CD14-positive monocyte (primary cell): Measurements from ENCODE around the gene EEF2KMT. TPM values are rescaled to one million over a fixed set of nuclear protein-coding genes. Genes with fewer than 3 reads are reported as not detected.

ENCODE experiments used
- DNase-seq, 3 donors: peaks; one replicate each; pipeline ENCODE4 v3.0.0-alpha.2; 2011 to 2022
- H2AFZ ChIP-seq: 2 replicates; pipeline ENCODE4 v1.6.0; 2012; ENCODE audit warnings: mild to moderate bottlenecking, low read depth, low read length, inconsistent platforms; ENCODE audit not compliant: insufficient read depth, poor library complexity, severe bottlenecking
- H3K27ac ChIP-seq, 2 donors: 1 replicate in 1 of 2; 2 replicates in 1 of 2; pipeline ENCODE4 v1.5.1; 2012 to 2013; ENCODE audit warnings: low read length in 2 of 2, control low read depth in 1 of 2, inconsistent platforms in 1 of 2, low read depth in 1 of 2, mild to moderate bottlenecking in 1 of 2
- H3K27me3 ChIP-seq, 2 donors: one replicate each; pipeline versions ENCODE4 v1.6.0 to v1.6.1; 2011 to 2013; ENCODE audit warnings: low read length in 2 of 2; ENCODE audit not compliant: control insufficient read depth in 2 of 2, insufficient read depth in 2 of 2
- H3K36me3 ChIP-seq, 2 donors: replicated peaks in 1 of 2; 1 replicate in 1 of 2; 2 replicates in 1 of 2; pipeline versions ENCODE4 v1.5.1 to v1.6.1; 2012 to 2013; ENCODE audit warnings: low read length in 2 of 2, control low read depth in 1 of 2, inconsistent platforms in 1 of 2, mild to moderate bottlenecking in 1 of 2; ENCODE audit not compliant: insufficient read depth in 2 of 2, control insufficient read depth in 1 of 2
- H3K4me1 ChIP-seq, 2 donors: 1 replicate in 1 of 2; 2 replicates in 1 of 2; pipeline versions ENCODE4 v1.5.1 to v1.6.1; 2012 to 2013; ENCODE audit warnings: low read length in 2 of 2, control low read depth in 1 of 2, inconsistent platforms in 1 of 2, mild to moderate bottlenecking in 1 of 2, moderate library complexity in 1 of 2; ENCODE audit not compliant: insufficient read depth in 2 of 2, control insufficient read depth in 1 of 2
- H3K4me2 ChIP-seq: replicated peaks from 2 replicates; pipeline ENCODE3; 2012; ENCODE audit warnings: low read length, moderate library complexity, mild to moderate bottlenecking; ENCODE audit not compliant: poor library complexity, severe bottlenecking; ENCODE audit errors: extremely low read depth
- H3K4me3 ChIP-seq, 3 experiments: fragments of 200-600 bp in 1 of 3; sonication (generic) in 1 of 3; replicated peaks in 1 of 3; 1 replicate in 2 of 3; 2 replicates in 1 of 3; pipeline ENCODE4 v1.5.1; 2011 to 2013; ENCODE audit warnings: low read length in 3 of 3, mild to moderate bottlenecking in 3 of 3, control low read depth in 2 of 3, low read depth in 2 of 3, inconsistent platforms in 1 of 3, moderate library complexity in 1 of 3
- H3K79me2 ChIP-seq: 2 replicates; pipeline ENCODE4 v1.6.0; 2012; ENCODE audit warnings: mild to moderate bottlenecking, control low read depth, inconsistent platforms, low read length, moderate library complexity; ENCODE audit not compliant: insufficient read depth
- H3K9ac ChIP-seq: 2 replicates; pipeline ENCODE4 v1.6.0; 2017; ENCODE audit warnings: low read length, mild to moderate bottlenecking; ENCODE audit not compliant: insufficient read depth, poor library complexity, severe bottlenecking
- H3K9me3 ChIP-seq, 2 donors: replicated peaks in 1 of 2; 1 replicate in 1 of 2; 2 replicates in 1 of 2; pipeline versions ENCODE4 v1.5.1 to v1.6.1; 2012 to 2013; ENCODE audit warnings: low read length in 2 of 2, control low read depth in 1 of 2; ENCODE audit not compliant: control insufficient read depth in 1 of 2, insufficient read depth in 1 of 2
- H4K20me1 ChIP-seq: 2 replicates; pipeline ENCODE4 v1.6.0; 2012; ENCODE audit warnings: mild to moderate bottlenecking, low read length, control low read depth, moderate library complexity; ENCODE audit not compliant: insufficient read depth
- H3K27ac Mint-ChIP-seq, 7 donors: one replicate each; pipeline ENCODE4 v1.8.0; 2020; ENCODE audit warnings: mild to moderate bottlenecking in 7 of 7, mixed read lengths in 7 of 7, moderate library complexity in 6 of 7, inconsistent platforms in 2 of 7
- H3K27me3 Mint-ChIP-seq, 3 donors: one replicate each; pipeline ENCODE4 v1.8.0; 2021 to 2022; ENCODE audit warnings: low read depth in 3 of 3, mild to moderate bottlenecking in 3 of 3, mixed read lengths in 3 of 3, moderate library complexity in 3 of 3, inconsistent platforms in 1 of 3
- H3K36me3 Mint-ChIP-seq, 2 donors: one replicate each; pipeline ENCODE4 v1.8.0; 2020; ENCODE audit warnings: mixed read lengths in 2 of 2, inconsistent platforms in 1 of 2, mild to moderate bottlenecking in 1 of 2
- H3K4me1 Mint-ChIP-seq: one replicate; pipeline ENCODE4 v1.8.0; 2020; ENCODE audit warnings: mild to moderate bottlenecking, mixed read lengths
- H3K4me3 Mint-ChIP-seq, 2 donors: one replicate each; pipeline ENCODE4 v1.8.0; 2020; ENCODE audit warnings: mild to moderate bottlenecking in 2 of 2, mixed read lengths in 2 of 2, moderate library complexity in 1 of 2
- H3K9me3 Mint-ChIP-seq, 7 donors: one replicate each; pipeline ENCODE4 v1.8.0; 2020 to 2022; ENCODE audit warnings: mixed read lengths in 7 of 7, mild to moderate bottlenecking in 6 of 7, moderate library complexity in 6 of 7, inconsistent platforms in 2 of 7
- WGBS: methylation state at CpG from one replicate; pipeline ENCODE4 v1.1.5; 2013; ENCODE audit warnings: missing lambda C conversion rate; ENCODE audit not compliant: insufficient coverage; 5-methylcytosine and 5-hydroxymethylcytosine counted together
- intact Hi-C, 2 donors: fragments of 100-400 bp; cut with micrococcal nuclease; formaldehyde crosslinking; loops; one replicate each; pipeline versions ENCODE4 v1.15.0 to v1.15.1; 2023
- polyA plus RNA-seq, 3 donors: library from polyadenylated mRNA; depleted of rRNA in 1 of 3; unstranded in 2 of 3; stranded (reverse) in 1 of 3; fragments of 300-500 nt in 2 of 3; fragments of >200 nt in 1 of 3; fragmentation: Illumina TruSeq in 2 of 3; gene quantifications; 1 replicate in 2 of 3; 2 replicates in 1 of 3; pipeline ENCODE4 v1.2.3, GENCODE V29; 2012 to 2021
- TF ChIP-seq, protein P1 (sequence below): fragments of 200-600 bp; IDR thresholded peaks from one replicate; pipeline ENCODE4 v1.8.0; 2022; ENCODE audit warnings: antibody characterized with exemption, mild to moderate bottlenecking

The EEF2KMT gene
- polyA plus RNA-seq, 3 donors, result 4.6 to 6.8 (median 5.5) TPM

DNA sequence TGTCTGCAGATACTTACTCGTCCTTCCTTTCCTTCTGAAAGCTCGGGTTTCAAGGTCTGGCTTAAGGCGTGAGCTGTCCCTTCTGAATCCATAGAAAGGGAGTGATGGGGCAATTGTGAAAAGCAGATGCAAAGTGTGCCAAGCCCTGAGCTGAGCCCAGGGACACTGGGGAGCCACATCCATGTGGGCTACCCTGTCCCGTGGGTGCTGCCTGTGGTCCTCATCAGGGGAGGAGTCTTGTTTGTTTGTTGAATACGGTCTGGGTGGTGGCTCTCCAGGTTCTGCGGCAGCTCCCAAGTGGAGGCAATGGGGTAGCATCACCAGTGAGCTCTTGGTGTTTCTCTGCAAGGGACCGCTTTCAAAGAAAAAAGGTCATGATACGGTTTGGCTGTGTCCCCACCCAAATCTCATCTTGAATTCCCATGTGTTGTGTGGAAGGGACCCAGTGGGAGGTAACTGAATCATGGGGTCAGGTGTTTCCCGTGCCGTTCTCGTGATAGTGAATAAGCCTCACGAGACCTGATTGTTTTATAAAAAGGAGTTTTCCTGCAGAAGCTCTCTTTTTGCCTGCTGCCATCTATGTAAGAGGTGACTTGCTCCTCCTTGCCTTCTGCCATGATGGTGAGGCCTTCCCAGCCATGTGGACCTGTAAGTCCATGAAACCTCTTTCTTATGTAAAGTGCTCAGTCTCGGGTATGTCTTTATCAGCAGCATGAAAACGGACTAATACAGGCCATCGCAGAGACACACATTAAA lies 27.0 kb downstream of the EEF2KMT start:
- H3K9ac ChIP-seq, result no peak overlapping the region
- Mint-ChIP-seq H3K4me3 (no peak overlapping the region), H3K9me3 (peaks cover 0 to 3% (median 0%) of the 10 kb centered on the region in 7 donors), H3K36me3 (peaks cover 12 to 14% of the 10 kb centered on the region in 2 donors), H3K4me1 (peaks cover 22% of the 10 kb centered on the region), H3K27ac (peak overlapping the region in 1 of 7 donors; percentile 25), H3K27me3 (peaks cover 0 to 4% (median 2%) of the 10 kb centered on the region in 3 donors)
- H3K4me3 ChIP-seq, result no peak overlapping the region
- H3K36me3 ChIP-seq, result peaks cover 5 to 15% of the 10 kb centered on the region in 2 donors
- no peaks in the 10 kb centered on the region for H3K27me3 ChIP-seq
- H4K20me1 ChIP-seq, result no peaks in the 10 kb centered on the region
- H3K27ac ChIP-seq, result peak overlapping the region in 1 of 2 donors; percentile 91
- peaks cover 9% of the 10 kb centered on the region for H3K79me2 ChIP-seq
- H3K4me1 ChIP-seq, result peaks cover 16 to 20% of the 10 kb centered on the region in 2 donors
- peak overlapping the region; percentile 92 for H2AFZ ChIP-seq
- H3K9me3 ChIP-seq, result no peaks in the 10 kb centered on the region
- 100% methylated on average over 7 of the region's 15 CpGs for WGBS
- intact Hi-C loops, result no loop called here
- no peak overlapping the region for H3K4me2 ChIP-seq
- TF ChIP-seq, protein P1, sequence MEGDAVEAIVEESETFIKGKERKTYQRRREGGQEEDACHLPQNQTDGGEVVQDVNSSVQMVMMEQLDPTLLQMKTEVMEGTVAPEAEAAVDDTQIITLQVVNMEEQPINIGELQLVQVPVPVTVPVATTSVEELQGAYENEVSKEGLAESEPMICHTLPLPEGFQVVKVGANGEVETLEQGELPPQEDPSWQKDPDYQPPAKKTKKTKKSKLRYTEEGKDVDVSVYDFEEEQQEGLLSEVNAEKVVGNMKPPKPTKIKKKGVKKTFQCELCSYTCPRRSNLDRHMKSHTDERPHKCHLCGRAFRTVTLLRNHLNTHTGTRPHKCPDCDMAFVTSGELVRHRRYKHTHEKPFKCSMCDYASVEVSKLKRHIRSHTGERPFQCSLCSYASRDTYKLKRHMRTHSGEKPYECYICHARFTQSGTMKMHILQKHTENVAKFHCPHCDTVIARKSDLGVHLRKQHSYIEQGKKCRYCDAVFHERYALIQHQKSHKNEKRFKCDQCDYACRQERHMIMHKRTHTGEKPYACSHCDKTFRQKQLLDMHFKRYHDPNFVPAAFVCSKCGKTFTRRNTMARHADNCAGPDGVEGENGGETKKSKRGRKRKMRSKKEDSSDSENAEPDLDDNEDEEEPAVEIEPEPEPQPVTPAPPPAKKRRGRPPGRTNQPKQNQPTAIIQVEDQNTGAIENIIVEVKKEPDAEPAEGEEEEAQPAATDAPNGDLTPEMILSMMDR, result no peak
- no peak for DNase-seq

GRCh38 chr16:5069854-5070253 lies 27.7 kb downstream of the EEF2KMT start:
- Histone ChIP-seq H3K9ac (no peak overlapping the region), H3K36me3 (peaks cover 0 to 8% of the 10 kb centered on the region in 2 donors), H3K27ac (no peak overlapping the region), H3K79me2 (peaks cover 9% of the 10 kb centered on the region), H3K4me2 (no peak overlapping the region), H3K27me3 (no peaks in the 10 kb centered on the region), H2AFZ (no peak overlapping the region), H3K9me3 (no peaks in the 10 kb centered on the region), H3K4me3 (no peak overlapping the region), H4K20me1 (no peaks in the 10 kb centered on the region), H3K4me1 (peaks cover 16 to 20% of the 10 kb centered on the region in 2 donors)
- Mint-ChIP-seq H3K36me3 (peaks cover 5 to 6% of the 10 kb centered on the region in 2 donors), H3K4me1 (peaks cover 22% of the 10 kb centered on the region), H3K27me3 (peaks cover 0 to 5% (median 4%) of the 10 kb centered on the region in 3 donors), H3K27ac (no peak overlapping the region), H3K4me3 (no peak overlapping the region), H3K9me3 (peaks cover 0 to 3% (median 0%) of the 10 kb centered on the region in 7 donors)
- intact Hi-C loops, result no loop called here
- TF ChIP-seq, protein P1, result no peak
- no peak for DNase-seq
- WGBS, result 99% methylated on average over 9 of the region's 9 CpGs
